Esophagus muscularis mucosa (tissue), 4 donors: Measurements from ENCODE around the gene MYCBPAP.
"Not testable (repeated sequence)": the region's sequence is repeated elsewhere in the genome, so short reads cannot be mapped to it uniquely, and the experiment has no call there.

Experiments
- EP300 ChIP-seq: sonication (generic); formaldehyde crosslinking; IDR thresholded peaks from one replicate; pipeline ENCODE4 v1.6.1; 2017; ENCODE audit warnings: antibody characterized with exemption
- POLR2A ChIP-seq: fragments of 450-650 bp; IDR thresholded peaks from one replicate; pipeline ENCODE4 v1.6.1; 2017; ENCODE audit warnings: antibody characterized with exemption, moderate library complexity, mild to moderate bottlenecking, low read depth
- TF ChIP-seq, protein P1 (sequence below), 3 experiments: fragments of 200-600 bp in 2 of 3; fragments of 450-650 bp in 1 of 3; sonication (generic) in 2 of 3; IDR thresholded peaks; one replicate each; pipeline ENCODE4 v1.5.1; 2017 to 2019; ENCODE audit warnings: antibody characterized with exemption in 3 of 3, mild to moderate bottlenecking in 2 of 3, moderate library complexity in 1 of 3

DNA sequence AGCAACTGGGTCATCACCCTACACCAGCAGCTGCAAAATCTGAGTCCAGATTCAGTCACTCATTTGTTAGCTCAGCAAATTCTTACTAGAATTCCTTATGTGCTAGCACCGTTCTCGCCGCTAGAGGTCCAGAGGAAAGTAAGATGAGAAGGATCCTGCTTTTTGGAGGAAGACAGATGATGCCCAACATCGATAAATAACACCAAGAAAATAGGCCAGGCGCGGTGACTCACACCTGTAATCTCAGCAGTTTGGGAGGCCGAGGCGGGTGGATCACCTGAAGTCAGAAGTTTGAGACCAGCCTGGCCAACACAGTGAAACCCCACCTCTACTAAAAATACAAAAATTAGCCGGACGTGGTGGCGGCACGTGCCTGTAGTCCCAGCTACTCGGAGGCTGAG, 35.5 kb upstream of the MYCBPAP start:
- TF ChIP-seq, protein P1, sequence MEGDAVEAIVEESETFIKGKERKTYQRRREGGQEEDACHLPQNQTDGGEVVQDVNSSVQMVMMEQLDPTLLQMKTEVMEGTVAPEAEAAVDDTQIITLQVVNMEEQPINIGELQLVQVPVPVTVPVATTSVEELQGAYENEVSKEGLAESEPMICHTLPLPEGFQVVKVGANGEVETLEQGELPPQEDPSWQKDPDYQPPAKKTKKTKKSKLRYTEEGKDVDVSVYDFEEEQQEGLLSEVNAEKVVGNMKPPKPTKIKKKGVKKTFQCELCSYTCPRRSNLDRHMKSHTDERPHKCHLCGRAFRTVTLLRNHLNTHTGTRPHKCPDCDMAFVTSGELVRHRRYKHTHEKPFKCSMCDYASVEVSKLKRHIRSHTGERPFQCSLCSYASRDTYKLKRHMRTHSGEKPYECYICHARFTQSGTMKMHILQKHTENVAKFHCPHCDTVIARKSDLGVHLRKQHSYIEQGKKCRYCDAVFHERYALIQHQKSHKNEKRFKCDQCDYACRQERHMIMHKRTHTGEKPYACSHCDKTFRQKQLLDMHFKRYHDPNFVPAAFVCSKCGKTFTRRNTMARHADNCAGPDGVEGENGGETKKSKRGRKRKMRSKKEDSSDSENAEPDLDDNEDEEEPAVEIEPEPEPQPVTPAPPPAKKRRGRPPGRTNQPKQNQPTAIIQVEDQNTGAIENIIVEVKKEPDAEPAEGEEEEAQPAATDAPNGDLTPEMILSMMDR (IDR thresholded peaks at IDR 0.05) = peak in 1 of 3 experiments; percentile 12
- not testable (repeated sequence) for TF ChIP-seq POLR2A, EP300
